Measurements from ENCODE around the gene HRG.
"Not testable (repeated sequence)": the region's sequence is repeated elsewhere in the genome, so short reads cannot be mapped to it uniquely, and the experiment has no call there.

HRG gene

GRCh38 chr3:186678604-186679003 lies 12.8 kb downstream of the HRG start:
- no peak overlapping the region for H3K4me3 ChIP-seq (ENCODE audit: insufficient read depth, low read depth, low read length)
- H3K27ac ChIP-seq (ENCODE audit: insufficient read depth, low read depth, low read length, poor library complexity, severe bottlenecking), result no peak overlapping the region
- H3K27me3 ChIP-seq (ENCODE audit: control insufficient read depth, insufficient read depth, low read length, poor library complexity, severe bottlenecking), result no peaks in the 10 kb centered on the region
- no peaks in the 10 kb centered on the region for H3K9me3 ChIP-seq (ENCODE audit: control insufficient read depth, low read length)
- H3K4me1 ChIP-seq (ENCODE audit: control insufficient read depth, insufficient read depth, low read length), result no peaks in the 10 kb centered on the region
- no peaks in the 10 kb centered on the region for H3K36me3 ChIP-seq (ENCODE audit: control insufficient read depth, insufficient read depth, low read length)

- Histone ChIP-seq H3K27me3 (ENCODE audit: control insufficient read depth, insufficient read depth, low read length, poor library complexity, severe bottlenecking) (no peaks in the 10 kb centered on the region), H3K4me1 (ENCODE audit: control insufficient read depth, insufficient read depth, low read length) (no peaks in the 10 kb centered on the region), H3K9me3 (ENCODE audit: control insufficient read depth, low read length) (no peaks in the 10 kb centered on the region), H3K4me3 (ENCODE audit: insufficient read depth, low read depth, low read length) (no peak overlapping the region), H3K27ac (ENCODE audit: insufficient read depth, low read depth, low read length, poor library complexity, severe bottlenecking) (no peak overlapping the region), H3K36me3 (ENCODE audit: control insufficient read depth, insufficient read depth, low read length) (no peaks in the 10 kb centered on the region)
- whole genome bisulfite sequencing, 2 experiments, result 83 to 100% methylated on average over 1 of the region's 1 CpG
These were observed 13.3 kb downstream of the HRG start for GRCh38 chr3:186679151-186679550.

GRCh38 chr3:186680869-186681268 lies 15.1 kb downstream of the HRG start:
- 93 to 95% methylated on average over 1 of the region's 1 CpG for WGBS, 2 experiments
- Histone ChIP-seq H3K36me3 (ENCODE audit: control insufficient read depth, insufficient read depth, low read length) (no peaks in the 10 kb centered on the region), H3K27me3 (ENCODE audit: control insufficient read depth, insufficient read depth, low read length, poor library complexity, severe bottlenecking) (no peaks in the 10 kb centered on the region), H3K27ac (ENCODE audit: insufficient read depth, low read depth, low read length, poor library complexity, severe bottlenecking) (no peak overlapping the region), H3K9me3 (ENCODE audit: control insufficient read depth, low read length) (no peaks in the 10 kb centered on the region), H3K4me1 (ENCODE audit: control insufficient read depth, insufficient read depth, low read length) (no peaks in the 10 kb centered on the region), H3K4me3 (ENCODE audit: insufficient read depth, low read depth, low read length) (no peak overlapping the region)

- WGBS, 2 experiments, result 86 to 89% methylated on average over 3 of the region's 3 CpGs
- Histone ChIP-seq H3K9me3 (ENCODE audit: control insufficient read depth, low read length) (no peaks in the 10 kb centered on the region), H3K27ac (ENCODE audit: insufficient read depth, low read depth, low read length, poor library complexity, severe bottlenecking) (no peak overlapping the region), H3K4me1 (ENCODE audit: control insufficient read depth, insufficient read depth, low read length) (no peaks in the 10 kb centered on the region), H3K36me3 (ENCODE audit: control insufficient read depth, insufficient read depth, low read length) (no peaks in the 10 kb centered on the region), H3K4me3 (ENCODE audit: insufficient read depth, low read depth, low read length) (no peak overlapping the region), H3K27me3 (ENCODE audit: control insufficient read depth, insufficient read depth, low read length, poor library complexity, severe bottlenecking) (no peaks in the 10 kb centered on the region)
These were observed 17.0 kb downstream of the HRG start for GRCh38 chr3:186682812-186683211.

- H3K36me3 ChIP-seq (ENCODE audit: control insufficient read depth, insufficient read depth, low read length), result no peaks in the 10 kb centered on the region
- H3K27ac ChIP-seq (ENCODE audit: insufficient read depth, low read depth, low read length, poor library complexity, severe bottlenecking), result no peak overlapping the region
- no peak overlapping the region for H3K4me3 ChIP-seq (ENCODE audit: insufficient read depth, low read depth, low read length)
- H3K4me1 ChIP-seq (ENCODE audit: control insufficient read depth, insufficient read depth, low read length), result no peaks in the 10 kb centered on the region
- no peaks in the 10 kb centered on the region for H3K9me3 ChIP-seq (ENCODE audit: control insufficient read depth, low read length)
- no peaks in the 10 kb centered on the region for H3K27me3 ChIP-seq (ENCODE audit: control insufficient read depth, insufficient read depth, low read length, poor library complexity, severe bottlenecking)
- WGBS, 2 experiments, result 80 to 86% methylated on average over 3 of the region's 3 CpGs
These were observed 18.2 kb downstream of the HRG start for GRCh38 chr3:186683979-186684378.

- not testable (repeated sequence) for H3K9me3 ChIP-seq (ENCODE audit: control insufficient read depth, low read length); H3K4me3 ChIP-seq (ENCODE audit: insufficient read depth, low read depth, low read length); H3K27me3 ChIP-seq (ENCODE audit: control insufficient read depth, insufficient read depth, low read length, poor library complexity, severe bottlenecking); H3K36me3 ChIP-seq (ENCODE audit: control insufficient read depth, insufficient read depth, low read length); H3K27ac ChIP-seq (ENCODE audit: insufficient read depth, low read depth, low read length, poor library complexity, severe bottlenecking); H3K4me1 ChIP-seq (ENCODE audit: control insufficient read depth, insufficient read depth, low read length)
- 96 to 97% methylated on average over 2 of the region's 2 CpGs for WGBS, 2 experiments
These were observed 20.7 kb downstream of the HRG start for GRCh38 chr3:186686475-186686874.

- no peak overlapping the region for H3K4me3 ChIP-seq (ENCODE audit: insufficient read depth, low read depth, low read length)
- no peaks in the 10 kb centered on the region for H3K9me3 ChIP-seq (ENCODE audit: control insufficient read depth, low read length)
- no peaks in the 10 kb centered on the region for H3K27me3 ChIP-seq (ENCODE audit: control insufficient read depth, insufficient read depth, low read length, poor library complexity, severe bottlenecking)
- no peaks in the 10 kb centered on the region for H3K4me1 ChIP-seq (ENCODE audit: control insufficient read depth, insufficient read depth, low read length)
- H3K36me3 ChIP-seq (ENCODE audit: control insufficient read depth, insufficient read depth, low read length), result no peaks in the 10 kb centered on the region
- H3K27ac ChIP-seq (ENCODE audit: insufficient read depth, low read depth, low read length, poor library complexity, severe bottlenecking), result no peak overlapping the region
- WGBS, 2 experiments, result 93% methylated on average over 12 of the region's 12 CpGs
These were observed 21.4 kb downstream of the HRG start for GRCh38 chr3:186687120-186687651.

- 92 to 100% methylated on average over 1 of the region's 1 CpG for WGBS, 2 experiments
- not testable (repeated sequence) for H3K36me3 ChIP-seq (ENCODE audit: control insufficient read depth, insufficient read depth, low read length); H3K9me3 ChIP-seq (ENCODE audit: control insufficient read depth, low read length)
These were observed 24.5 kb downstream of the HRG start for GRCh38 chr3:186690304-186690703.

GRCh38 chr3:186691676-186692075 lies 25.9 kb downstream of the HRG start:
- no peak overlapping the region for H3K4me3 ChIP-seq (ENCODE audit: insufficient read depth, low read depth, low read length)
- no peaks in the 10 kb centered on the region for H3K27me3 ChIP-seq (ENCODE audit: control insufficient read depth, insufficient read depth, low read length, poor library complexity, severe bottlenecking)
- no peak overlapping the region for H3K27ac ChIP-seq (ENCODE audit: insufficient read depth, low read depth, low read length, poor library complexity, severe bottlenecking)
- no peaks in the 10 kb centered on the region for H3K4me1 ChIP-seq (ENCODE audit: control insufficient read depth, insufficient read depth, low read length)
- H3K9me3 ChIP-seq (ENCODE audit: control insufficient read depth, low read length), result no peaks in the 10 kb centered on the region
- H3K36me3 ChIP-seq (ENCODE audit: control insufficient read depth, insufficient read depth, low read length), result no peaks in the 10 kb centered on the region
- WGBS, 2 experiments, result 96 to 97% methylated on average over 7 of the region's 7 CpGs

More at GRCh38 chr3:186690304-186690703, 24.5 kb downstream of the HRG start:
- not testable (repeated sequence) for H3K27ac ChIP-seq (ENCODE audit: insufficient read depth, low read depth, low read length, poor library complexity, severe bottlenecking); H3K27me3 ChIP-seq (ENCODE audit: control insufficient read depth, insufficient read depth, low read length, poor library complexity, severe bottlenecking); H3K4me1 ChIP-seq (ENCODE audit: control insufficient read depth, insufficient read depth, low read length); H3K4me3 ChIP-seq (ENCODE audit: insufficient read depth, low read depth, low read length)

- H3K27me3 ChIP-seq (ENCODE audit: control insufficient read depth, insufficient read depth, low read length, poor library complexity, severe bottlenecking), result no peaks in the 10 kb centered on the region
- no peak overlapping the region for H3K27ac ChIP-seq (ENCODE audit: insufficient read depth, low read depth, low read length, poor library complexity, severe bottlenecking)
- H3K4me3 ChIP-seq (ENCODE audit: insufficient read depth, low read depth, low read length), result no peak overlapping the region
- H3K36me3 ChIP-seq (ENCODE audit: control insufficient read depth, insufficient read depth, low read length), result no peaks in the 10 kb centered on the region
- H3K9me3 ChIP-seq (ENCODE audit: control insufficient read depth, low read length), result no peaks in the 10 kb centered on the region
- WGBS, 2 experiments, result 89 to 90% methylated on average over 2 to 3 of the region's 3 CpGs
- no peaks in the 10 kb centered on the region for H3K4me1 ChIP-seq (ENCODE audit: control insufficient read depth, insufficient read depth, low read length)
These were observed 28.0 kb downstream of the HRG start for GRCh38 chr3:186693843-186694242.

Data from ectodermal cell (in vitro differentiated cells).